ENCODE data around the gene STOX1.

GRCh38 chr10:68870545-68871104 is 43.3 kb downstream of the STOX1 start:
- TF ChIP-seq POLR2AphosphoS5 (IDR thresholded peaks at IDR 0.05; ENCODE audit: borderline replicate concordance, low read depth, low read length) (no peak), EZH2 (IDR thresholded peaks at IDR 0.05) (no peak), FOXP2 (optimal IDR thresholded peaks at IDR 0.05; ENCODE audit: control extremely low read depth, extremely low read length, insufficient read depth) (no peak)

All from SK-N-MC (cell line).